Muscle layer of duodenum (tissue), 2 donors: ENCODE data around the gene AOAH.

Source experiments
- H3K27ac ChIP-seq: one replicate; pipeline ENCODE4 v1.7.0; 2013; ENCODE audit warnings: mild to moderate bottlenecking, low read length
- H3K27me3 ChIP-seq: one replicate; pipeline ENCODE4 v1.7.0; 2013; ENCODE audit warnings: low read depth, mild to moderate bottlenecking, control low read depth, low read length
- H3K36me3 ChIP-seq, 2 donors: one replicate each; pipeline ENCODE4 v1.7.0; 2013; ENCODE audit warnings: low read length in 2 of 2, control low read depth in 1 of 2, mild to moderate bottlenecking in 1 of 2; ENCODE audit not compliant: insufficient read depth in 2 of 2, control insufficient read depth in 1 of 2
- H3K4me1 ChIP-seq, 2 donors: one replicate each; pipeline ENCODE4 v1.7.0; 2013; ENCODE audit warnings: low read length in 2 of 2, mild to moderate bottlenecking in 2 of 2, control low read depth in 1 of 2, moderate library complexity in 1 of 2; ENCODE audit not compliant: insufficient read depth in 2 of 2, control insufficient read depth in 1 of 2
- H3K4me3 ChIP-seq, 2 donors: one replicate each; pipeline ENCODE4 v1.7.0; 2013; ENCODE audit warnings: low read length in 2 of 2, low read depth in 1 of 2, mild to moderate bottlenecking in 1 of 2
- H3K9me3 ChIP-seq, 2 donors: one replicate each; pipeline ENCODE4 v1.7.0; 2013; ENCODE audit warnings: low read length in 2 of 2, control low read depth in 1 of 2, mild to moderate bottlenecking in 1 of 2; ENCODE audit not compliant: control insufficient read depth in 1 of 2
- donor health status: healthy.

Gene AOAH

DNA sequence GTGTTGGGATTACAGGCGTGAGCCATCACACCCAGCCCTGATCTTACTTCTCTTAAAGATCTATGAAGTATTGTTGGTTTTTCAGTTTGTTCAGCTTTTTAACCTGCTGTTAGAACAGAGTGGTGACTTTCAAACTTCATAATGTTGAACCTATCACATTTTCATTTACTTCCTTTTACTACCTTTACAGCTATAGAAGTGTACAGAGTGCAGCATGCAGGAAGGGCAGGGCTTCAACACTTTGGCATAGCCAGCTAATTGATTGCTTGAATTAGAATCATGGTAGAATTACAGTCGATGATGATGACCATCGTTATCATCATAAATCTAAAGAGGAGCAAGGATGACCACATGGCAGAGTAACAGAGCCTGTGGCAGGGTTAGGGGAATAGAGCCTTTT is 55.5 kb downstream of the AOAH start:
- Histone ChIP-seq H3K4me3 (no peak overlapping the region), H3K9me3 (peaks cover 0 to 3% of the 10 kb centered on the region in 2 donors), H3K27me3 (no peaks in the 10 kb centered on the region), H3K36me3 (no peaks in the 10 kb centered on the region), H3K4me1 (no peaks in the 10 kb centered on the region), H3K27ac (no peak overlapping the region)

DNA sequence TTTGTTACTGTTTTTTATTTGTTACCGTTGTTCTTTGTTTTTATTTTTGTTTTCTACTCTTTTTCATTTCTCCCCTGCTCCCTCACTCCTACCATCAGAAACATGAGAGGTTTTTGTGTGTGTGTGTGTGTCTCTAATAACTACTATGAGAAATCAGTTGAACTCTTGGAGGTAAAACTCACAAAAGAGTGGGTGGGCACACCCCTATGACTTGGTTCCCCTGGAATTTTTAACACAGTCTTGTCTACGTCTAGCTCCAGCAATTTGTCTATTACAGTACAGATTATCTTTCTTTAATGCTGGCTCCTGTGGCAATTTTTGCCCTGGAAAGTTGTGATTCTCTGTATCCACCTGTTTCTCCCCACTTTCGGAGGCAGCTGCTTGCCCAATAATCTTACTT is 56.2 kb downstream of the AOAH start:
- no peaks in the 10 kb centered on the region for H3K27me3 ChIP-seq
- H3K9me3 ChIP-seq = peaks cover 0 to 3% of the 10 kb centered on the region in 2 donors
- H3K27ac ChIP-seq = no peak overlapping the region
- no peaks in the 10 kb centered on the region for H3K4me1 ChIP-seq
- no peak overlapping the region for H3K4me3 ChIP-seq
- H3K36me3 ChIP-seq = no peaks in the 10 kb centered on the region

DNA sequence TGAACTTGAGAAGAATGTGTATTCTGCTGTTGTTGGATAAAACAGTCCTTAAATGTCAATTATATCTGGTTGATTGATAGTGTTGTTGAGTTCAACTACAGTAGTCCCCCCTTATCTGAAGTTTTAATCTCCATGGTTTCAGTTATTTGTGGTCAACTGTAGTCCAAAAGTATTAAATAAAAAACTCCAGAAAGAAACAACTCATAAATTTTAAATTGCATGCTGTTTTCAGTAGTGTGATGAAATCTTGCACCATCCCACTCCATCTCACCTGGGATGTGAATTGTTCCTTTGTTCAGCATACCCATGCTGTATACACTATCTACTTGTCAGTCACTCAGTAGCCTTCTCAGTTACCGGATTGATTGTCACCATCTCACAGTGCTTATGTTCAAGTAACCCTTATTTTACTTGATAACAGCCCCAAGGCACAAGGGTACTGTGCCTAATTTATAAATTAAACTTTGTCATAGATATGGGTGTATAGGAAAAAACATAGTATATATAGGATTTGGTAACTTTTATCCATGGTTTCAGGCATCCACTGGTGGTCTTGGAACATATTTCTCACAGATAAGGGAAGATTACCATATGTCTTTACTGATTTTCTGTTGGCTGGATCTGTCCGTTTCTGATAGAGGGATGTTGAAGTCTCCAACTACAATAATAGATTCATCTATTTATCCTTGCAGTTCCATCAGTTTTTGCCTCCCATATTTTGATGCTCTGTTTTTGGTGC is 57.1 kb downstream of the AOAH start:
- Histone ChIP-seq H3K36me3 (no peaks in the 10 kb centered on the region), H3K4me1 (no peaks in the 10 kb centered on the region), H3K9me3 (peaks cover 0 to 3% of the 10 kb centered on the region in 2 donors), H3K27me3 (no peaks in the 10 kb centered on the region), H3K4me3 (no peak overlapping the region), H3K27ac (no peak overlapping the region)

DNA sequence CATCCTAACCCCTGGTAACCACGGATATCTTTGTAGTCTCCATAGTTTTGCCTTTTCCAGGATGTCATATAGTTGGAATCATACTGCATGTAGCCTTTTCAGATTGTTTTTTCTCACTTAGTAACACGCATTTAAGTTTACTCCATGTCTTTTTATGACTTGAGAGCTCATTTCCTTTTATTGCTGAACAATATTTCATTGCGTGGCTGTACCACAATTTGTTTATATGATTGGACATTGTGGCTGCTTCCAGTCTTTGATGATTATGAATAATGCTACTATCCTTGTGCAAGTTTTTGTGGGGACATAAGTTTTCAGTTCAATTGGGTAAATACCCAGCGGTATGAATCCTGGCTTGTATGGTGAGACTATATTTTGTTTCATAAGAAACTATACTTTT is 60.8 kb downstream of the AOAH start:
- Histone ChIP-seq H3K36me3 (no peaks in the 10 kb centered on the region), H3K4me3 (no peak overlapping the region), H3K9me3 (peaks cover 0 to 3% of the 10 kb centered on the region in 2 donors), H3K4me1 (no peaks in the 10 kb centered on the region), H3K27me3 (no peaks in the 10 kb centered on the region), H3K27ac (no peak overlapping the region)

- no peak overlapping the region for H3K27ac ChIP-seq
- no peak overlapping the region for H3K4me3 ChIP-seq
- no peaks in the 10 kb centered on the region for H3K4me1 ChIP-seq
- no peaks in the 10 kb centered on the region for H3K27me3 ChIP-seq
- H3K36me3 ChIP-seq = no peaks in the 10 kb centered on the region
- peaks cover 0 to 3% of the 10 kb centered on the region in 2 donors for H3K9me3 ChIP-seq
These were observed 63.0 kb downstream of the AOAH start for GRCh38 chr7:36661135-36661840.

- Histone ChIP-seq H3K4me3 (no peak overlapping the region), H3K27ac (no peak overlapping the region)
These were observed 64.5 kb downstream of the AOAH start for GRCh38 chr7:36659638-36660341.

DNA sequence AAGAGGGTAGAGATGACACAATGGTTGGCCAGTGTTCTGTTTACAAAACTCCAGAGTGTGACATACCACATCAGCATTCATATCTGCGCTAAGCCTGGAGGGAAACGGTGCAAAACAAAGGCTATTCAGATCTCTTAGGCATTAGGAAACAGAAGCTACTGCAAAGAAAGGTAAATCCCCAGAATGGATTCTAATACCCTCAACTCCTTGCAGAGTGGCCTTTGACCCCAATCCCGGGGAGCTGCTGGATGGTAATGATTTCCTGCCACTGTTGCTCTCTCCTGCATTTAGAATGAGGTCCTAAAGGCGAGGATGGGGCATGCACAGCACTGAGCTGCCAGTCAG is 65.2 kb downstream of the AOAH start:
- Histone ChIP-seq H3K4me3 (no peak overlapping the region), H3K27me3 (no peaks in the 10 kb centered on the region), H3K4me1 (no peaks in the 10 kb centered on the region), H3K36me3 (no peaks in the 10 kb centered on the region), H3K27ac (no peak overlapping the region), H3K9me3 (no peaks in the 10 kb centered on the region)

More at GRCh38 chr7:36659638-36660341, 64.5 kb downstream of the AOAH start:
- Histone ChIP-seq H3K9me3 (peaks cover 0 to 2% of the 10 kb centered on the region in 2 donors), H3K36me3 (no peaks in the 10 kb centered on the region), H3K27me3 (no peaks in the 10 kb centered on the region), H3K4me1 (no peaks in the 10 kb centered on the region)

DNA sequence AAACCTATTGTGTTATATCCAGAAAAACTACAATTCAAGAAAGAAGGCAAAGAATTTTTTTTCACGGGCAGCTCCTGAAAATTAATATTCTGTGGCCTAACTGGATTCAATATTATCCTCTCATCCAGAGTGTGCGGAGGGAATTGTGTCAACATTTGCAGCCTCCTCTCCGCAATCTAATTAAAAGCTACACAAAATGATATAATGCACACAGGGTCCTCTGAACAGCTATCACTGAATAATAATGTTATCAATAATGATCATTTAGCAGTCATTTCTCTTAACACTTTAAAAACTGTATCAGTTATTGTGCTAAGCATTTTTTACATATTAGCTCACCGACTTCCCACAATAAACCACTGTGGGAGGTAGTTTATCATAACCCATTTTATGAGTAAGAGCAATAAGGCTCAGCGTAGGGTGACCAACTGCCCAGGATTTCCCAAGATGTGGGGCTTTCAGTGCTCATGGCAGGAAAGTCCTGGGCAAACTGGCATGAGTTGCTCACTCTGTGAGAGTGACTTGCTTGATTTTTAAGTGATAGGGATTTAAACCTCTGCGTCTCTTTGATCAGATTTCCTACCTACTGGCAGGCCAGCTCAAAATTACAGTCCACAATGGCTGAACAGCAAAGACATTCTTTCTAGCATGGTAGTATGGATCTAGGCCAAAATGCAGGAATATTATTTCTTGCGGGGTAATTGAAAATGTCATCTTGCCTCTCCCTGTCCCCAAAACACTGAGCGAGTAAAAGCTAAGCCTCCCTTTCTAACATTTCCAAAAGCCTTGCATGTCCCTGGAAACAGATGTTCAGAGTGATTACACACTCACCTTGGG is 65.7 kb downstream of the AOAH start:
- Histone ChIP-seq H3K4me1 (no peaks in the 10 kb centered on the region), H3K4me3 (no peak overlapping the region), H3K27me3 (no peaks in the 10 kb centered on the region), H3K9me3 (no peaks in the 10 kb centered on the region), H3K27ac (no peak overlapping the region), H3K36me3 (no peaks in the 10 kb centered on the region)

DNA sequence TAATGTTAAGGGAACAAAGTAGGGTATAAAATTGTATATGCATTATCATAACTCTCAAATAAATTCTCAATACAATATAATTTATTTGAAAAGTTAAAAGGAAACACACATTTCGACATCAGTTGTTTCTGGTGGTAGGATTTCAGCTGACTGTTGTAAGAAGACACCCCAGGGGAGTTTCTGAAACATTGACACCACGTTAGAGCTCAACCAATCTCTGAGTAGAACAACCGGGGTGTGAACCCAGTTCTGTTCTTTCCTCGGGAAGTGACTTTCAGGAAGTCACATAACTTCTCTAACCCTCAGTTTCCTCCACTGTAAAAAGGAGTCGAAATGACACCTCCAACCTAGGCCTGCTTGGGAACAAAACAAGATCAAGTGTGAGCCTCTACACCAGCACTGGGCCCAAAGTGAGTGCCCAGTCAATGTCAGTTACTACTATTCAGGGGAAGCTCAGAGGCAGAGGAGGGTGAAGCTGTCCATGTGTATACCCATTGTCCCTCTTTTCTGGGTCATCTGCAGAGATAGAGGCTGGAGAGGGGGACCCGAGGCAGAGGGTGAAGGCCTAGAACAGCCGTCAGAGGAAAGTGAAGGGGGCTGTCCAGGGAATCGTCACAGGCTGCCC is 67.1 kb downstream of the AOAH start:
- Histone ChIP-seq H3K27ac (no peak overlapping the region), H3K4me1 (no peaks in the 10 kb centered on the region), H3K9me3 (no peaks in the 10 kb centered on the region), H3K4me3 (no peak overlapping the region), H3K27me3 (no peaks in the 10 kb centered on the region), H3K36me3 (no peaks in the 10 kb centered on the region)

- H3K4me1 ChIP-seq = no peaks in the 10 kb centered on the region
- no peaks in the 10 kb centered on the region for H3K27me3 ChIP-seq
- no peak overlapping the region for H3K4me3 ChIP-seq
- no peaks in the 10 kb centered on the region for H3K36me3 ChIP-seq
- H3K27ac ChIP-seq = no peak overlapping the region
- no peaks in the 10 kb centered on the region for H3K9me3 ChIP-seq
These were observed 69.9 kb downstream of the AOAH start for GRCh38 chr7:36654436-36654835.
